A673 (cell line): ENCODE data around the gene EDA. TPM values are rescaled to one million over a fixed set of nuclear protein-coding genes. Genes with fewer than 3 reads are reported as not detected.
A peak's percentile ranks its signal among the peaks of the same experiment; 100 is the strongest.

Experiments used
- BruUV-seq: library from RNA; stranded (reverse); fragments of 400-500 nt; replicated peaks from 2 replicates; lab custom pipeline; 2021; lab: Mats Ljungman, UMichigan
- CTCF ChIA-PET: fragments of 300-600 bp; sonication (Branson Sonifier 250); formaldehyde crosslinking; loops from one replicate; lab custom pipeline; 2022; ENCODE audit warnings: antibody characterized with exemption; lab: Charles Lee
- POLR2A ChIA-PET: fragments of 300-600 bp; sonication (Branson Sonifier 250); formaldehyde crosslinking; loops from one replicate; lab custom pipeline; 2022; ENCODE audit warnings: antibody characterized with exemption; ENCODE audit not compliant: low non-redundant PET; lab: Charles Lee
- DNase-seq: peaks from one replicate; pipeline ENCODE4 v3.0.0-alpha.2; 2015; ENCODE audit warnings: low spot score
- H3K27ac ChIP-seq: fragments of 200-600 bp; sonication (generic); 2 replicates; pipeline ENCODE4 v1.5.1; 2016; ENCODE audit warnings: mixed run types, low read depth, mild to moderate bottlenecking, mixed read lengths, antibody characterized with exemption, low read length; ENCODE audit not compliant: poor library complexity, severe bottlenecking
- H3K27me3 ChIP-seq: fragments of 200-600 bp; sonication (generic); replicated peaks from 2 replicates; pipeline ENCODE4 v1.6.1; 2017; ENCODE audit warnings: mixed run types, low read depth, mild to moderate bottlenecking, mixed read lengths, antibody characterized with exemption, low read length; ENCODE audit not compliant: insufficient read depth, poor library complexity
- H3K36me3 ChIP-seq: fragments of 200-600 bp; sonication (generic); 2 replicates; pipeline ENCODE4 v1.6.1; 2016; ENCODE audit warnings: mixed run types, mild to moderate bottlenecking, mixed read lengths, antibody characterized with exemption, low read length; ENCODE audit not compliant: insufficient read depth, poor library complexity, severe bottlenecking
- H3K4me1 ChIP-seq: fragments of 200-600 bp; sonication (generic); 2 replicates; pipeline ENCODE4 v1.6.1; 2017; ENCODE audit warnings: mixed run types, mild to moderate bottlenecking, mixed read lengths, antibody characterized with exemption, low read length; ENCODE audit not compliant: insufficient read depth, poor library complexity, severe bottlenecking
- H3K4me3 ChIP-seq: fragments of 200-600 bp; sonication (generic); 2 replicates; pipeline ENCODE4 v1.5.1; 2016; ENCODE audit warnings: low read depth, mixed run types, mild to moderate bottlenecking, mixed read lengths, low read length; ENCODE audit not compliant: poor library complexity, severe bottlenecking
- H3K9me3 ChIP-seq: fragments of 200-600 bp; sonication (generic); 2 replicates; pipeline ENCODE4 v1.6.1; 2016; ENCODE audit warnings: mixed run types, low read depth, mild to moderate bottlenecking, mixed read lengths, antibody characterized with exemption, low read length; ENCODE audit not compliant: poor library complexity, severe bottlenecking
- CTCF ChIP-seq: fragments of 300-800, 200-600 bp; sonication (generic); conservative IDR thresholded peaks from 2 replicates; pipeline ENCODE4 v1.5.1; 2017; ENCODE audit warnings: low read depth, mild to moderate bottlenecking, antibody characterized with exemption, low read length, moderate library complexity, mixed read lengths
- EZH2 ChIP-seq: fragments of 200-600 bp; sonication (generic); IDR thresholded peaks from 2 replicates; pipeline ENCODE4 v1.6.1; 2017; ENCODE audit warnings: borderline replicate concordance, low read depth, mild to moderate bottlenecking, mixed read lengths, antibody characterized with exemption, low read length; ENCODE audit not compliant: poor library complexity, severe bottlenecking
- intact Hi-C: fragments of 100-400 bp; cut with micrococcal nuclease; formaldehyde crosslinking; loops from one replicate; pipeline ENCODE4 v1.10.0; 2022; ENCODE audit not compliant: unreplicated experiment
- total RNA-seq: library from RNA; stranded (reverse); gene quantifications from 2 replicates; pipeline ENCODE4 v1.2.3, GENCODE V29; 2021

The EDA gene
- total RNA-seq, 1 experiment from 2014 or later = 3.3 TPM

DNA sequence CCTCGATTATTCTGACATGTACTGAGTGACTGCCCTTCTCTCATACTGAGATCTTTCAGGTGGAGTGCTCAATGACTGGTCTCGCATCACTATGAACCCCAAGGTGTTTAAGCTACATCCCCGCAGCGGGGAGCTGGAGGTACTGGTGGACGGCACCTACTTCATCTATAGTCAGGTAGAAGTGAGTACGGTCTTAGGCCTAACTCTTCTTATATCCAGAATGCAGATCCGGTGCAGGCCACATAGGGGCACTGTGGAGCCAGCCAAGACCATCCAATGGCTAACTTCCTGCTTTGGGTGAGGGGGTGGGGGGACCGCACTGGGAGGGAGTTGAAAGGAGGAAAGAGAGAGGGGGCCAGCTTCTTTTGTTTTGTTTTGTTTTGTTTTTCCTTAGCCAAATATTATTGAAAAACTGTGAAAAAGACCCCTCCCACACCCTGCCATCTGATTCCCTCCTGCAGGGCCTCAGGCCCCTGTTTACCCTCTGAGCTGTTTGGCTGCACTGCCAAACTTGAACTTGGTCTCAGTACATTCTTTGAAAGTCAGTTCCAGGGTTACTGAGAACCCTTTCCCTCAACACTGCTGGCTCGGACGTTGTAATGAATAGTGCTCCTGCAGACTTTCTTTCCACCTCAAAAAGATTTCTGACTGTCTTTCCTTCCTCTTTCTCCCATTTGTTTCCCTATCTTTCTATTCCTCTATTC, 417.6 kb downstream of the EDA start:
- BruUV-seq = no TSS peak
- Histone ChIP-seq H3K9me3 (no peaks in the 10 kb centered on the region), H3K4me1 (no peaks in the 10 kb centered on the region), H3K36me3 (no peaks in the 10 kb centered on the region), H3K27ac (no peak overlapping the region), H3K27me3 (no peaks in the 10 kb centered on the region), H3K4me3 (no peak overlapping the region)
- CTCF ChIA-PET = interaction anchor here (0.7 to 1.0 kb wide), 2 partner anchors 63 to 99 kb away, joined by 4 read pairs; no protein-coding TSS in a partner anchor
- DNase-seq = peak; percentile 52
- peak; percentile 73 for TF ChIP-seq CTCF
- no peak for TF ChIP-seq EZH2
- intact Hi-C loops = loop anchor here (1.0 to 10.0 kb wide), 2 partner anchors 64 to 609 kb away; no protein-coding TSS in a partner anchor
- POLR2A ChIA-PET = no interaction called here

DNA sequence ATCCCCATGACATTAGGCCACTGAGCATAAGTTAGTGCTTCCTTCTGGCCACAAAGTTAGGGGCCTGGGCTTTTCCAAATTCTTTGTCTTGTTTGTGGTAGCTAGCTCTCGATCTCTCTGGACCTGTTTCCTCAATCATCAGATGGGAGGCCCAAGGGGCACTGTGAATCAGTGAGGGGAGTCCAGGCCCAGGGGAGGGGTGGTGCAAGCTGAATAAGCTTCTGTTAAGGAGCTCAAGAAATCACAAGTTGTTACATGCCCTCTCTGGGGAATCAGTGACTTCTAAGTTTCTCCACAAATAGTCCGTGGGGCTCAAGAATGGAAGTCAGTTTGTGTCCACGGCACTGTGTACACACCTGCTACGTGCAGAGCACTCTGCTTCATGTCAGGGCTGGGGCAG, 418.7 kb downstream of the EDA start:
- no peak for DNase-seq
- Histone ChIP-seq H3K27ac (no peak overlapping the region), H3K36me3 (no peaks in the 10 kb centered on the region), H3K4me3 (no peak overlapping the region), H3K27me3 (no peaks in the 10 kb centered on the region), H3K9me3 (no peaks in the 10 kb centered on the region), H3K4me1 (no peaks in the 10 kb centered on the region)
- ChIA-PET POLR2A (no interaction called here), CTCF (no interaction called here)
- intact Hi-C loops = loop anchor here (10.0 kb wide), 1 partner anchor 610 kb away; no protein-coding TSS in a partner anchor
- no TSS peak for BruUV-seq
- TF ChIP-seq CTCF (no peak), EZH2 (no peak)

DNA sequence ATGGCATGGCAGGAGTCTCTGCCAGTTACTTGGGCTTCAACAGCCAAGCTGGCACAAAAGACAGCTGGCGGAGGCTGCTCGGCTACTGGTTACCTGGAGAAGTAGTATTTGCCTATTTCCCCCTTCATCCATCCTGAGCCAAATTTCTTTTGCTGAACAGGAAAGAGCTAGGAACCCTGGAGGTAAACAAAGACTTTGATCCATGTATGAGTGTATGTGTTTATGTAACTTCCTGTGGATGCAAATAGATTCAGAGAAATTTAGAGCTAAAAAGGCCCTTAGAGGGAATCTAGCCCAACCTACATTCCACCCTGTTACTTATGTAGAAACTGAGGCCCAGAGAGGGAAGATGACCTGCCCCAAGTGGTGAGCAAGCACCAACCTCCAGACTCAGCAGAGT, 422.6 kb downstream of the EDA start:
- TF ChIP-seq EZH2 (no peak), CTCF (no peak)
- POLR2A ChIA-PET = no interaction called here
- H3K27me3 ChIP-seq = no peaks in the 10 kb centered on the region
- CTCF ChIA-PET = no interaction called here
- no TSS peak for BruUV-seq
- H3K36me3 ChIP-seq = no peaks in the 10 kb centered on the region
- no peak for DNase-seq
- no peak overlapping the region for H3K27ac ChIP-seq
- H3K4me3 ChIP-seq = no peak overlapping the region
- H3K9me3 ChIP-seq = no peaks in the 10 kb centered on the region
- intact Hi-C loops = loop anchor here (10.0 kb wide), 1 partner anchor 614 kb away; no protein-coding TSS in a partner anchor
- no peaks in the 10 kb centered on the region for H3K4me1 ChIP-seq
